Measurements from ENCODE around the gene MPV17L2.

MPV17L2 gene

GRCh38 chr19:18214779-18215433 is 21.9 kb downstream of the MPV17L2 start:
- no peak for DNase-seq (ENCODE audit: low read depth in 2 of 2, low spot score in 1 of 2)

DNA sequence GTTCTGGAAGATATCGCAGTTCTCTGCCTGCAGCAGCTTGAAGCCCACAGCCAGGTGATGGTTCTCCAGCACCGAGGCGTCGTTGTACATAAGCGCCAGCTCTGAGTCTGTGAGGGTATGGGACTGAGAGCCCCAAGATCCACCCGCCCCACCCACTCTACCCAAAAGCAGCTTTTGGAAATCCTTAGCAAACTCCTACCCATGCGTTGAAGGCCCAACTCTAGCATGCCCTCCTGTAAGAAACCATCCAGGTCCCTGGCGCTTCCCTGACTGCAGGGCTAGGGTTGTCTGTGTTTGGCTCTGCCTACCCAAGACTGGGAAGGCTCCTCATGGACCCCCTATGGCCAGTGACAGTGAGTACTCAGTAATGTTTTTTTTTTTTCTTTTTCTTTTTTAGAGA is 23.8 kb downstream of the MPV17L2 start:
- no peak for DNase-seq (ENCODE audit: low read depth in 2 of 2, low spot score in 1 of 2)

GRCh38 chr19:18218159-18218558 is 25.1 kb downstream of the MPV17L2 start:
- DNase-seq (ENCODE audit: low read depth in 2 of 2, low spot score in 1 of 2): no peak

GRCh38 chr19:18218600-18218999 is 25.6 kb downstream of the MPV17L2 start:
- DNase-seq (ENCODE audit: low read depth in 2 of 2, low spot score in 1 of 2): no peak

GRCh38 chr19:18219911-18220631 is 27.1 kb downstream of the MPV17L2 start:
- DNase-seq (ENCODE audit: low read depth in 2 of 2, low spot score in 1 of 2): no peak

DNA sequence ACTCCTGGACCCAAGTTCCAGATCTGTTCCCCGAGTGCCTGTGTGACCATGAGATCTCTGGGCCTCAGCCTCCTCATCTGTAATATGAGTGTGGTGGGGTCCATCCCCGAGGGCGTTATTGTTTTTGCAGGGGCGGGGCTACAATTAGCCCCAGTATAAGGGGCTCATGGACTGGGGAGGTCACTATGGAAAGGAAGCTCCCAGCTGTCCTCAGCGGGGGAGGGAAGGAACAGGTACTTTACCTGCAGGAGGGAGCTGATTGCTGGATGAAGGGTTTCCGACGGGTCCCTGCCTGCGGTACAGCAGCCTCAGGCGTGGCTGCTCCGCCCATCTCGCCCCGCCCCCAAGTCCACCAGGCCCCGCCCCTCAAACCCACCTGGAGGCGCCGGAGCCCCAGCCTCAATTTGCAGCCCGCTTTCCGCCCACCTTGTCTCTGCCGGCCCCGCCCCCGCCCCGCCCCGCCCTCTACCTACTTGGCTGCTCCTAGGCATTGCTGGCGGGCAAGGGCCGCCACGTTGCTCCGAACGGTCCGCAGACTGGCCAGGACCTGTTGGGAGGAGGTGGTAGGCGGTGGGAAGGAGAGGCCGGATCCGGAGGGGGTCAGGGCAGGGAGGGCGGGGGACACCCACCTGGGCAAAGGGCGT is 27.7 kb downstream of the MPV17L2 start:
- DNase-seq (ENCODE audit: low read depth in 2 of 2, low spot score in 1 of 2): no peak

- DNase-seq (ENCODE audit: low read depth in 2 of 2, low spot score in 1 of 2): no peak
These were observed 29.1 kb downstream of the MPV17L2 start for GRCh38 chr19:18221815-18222725.

DNA sequence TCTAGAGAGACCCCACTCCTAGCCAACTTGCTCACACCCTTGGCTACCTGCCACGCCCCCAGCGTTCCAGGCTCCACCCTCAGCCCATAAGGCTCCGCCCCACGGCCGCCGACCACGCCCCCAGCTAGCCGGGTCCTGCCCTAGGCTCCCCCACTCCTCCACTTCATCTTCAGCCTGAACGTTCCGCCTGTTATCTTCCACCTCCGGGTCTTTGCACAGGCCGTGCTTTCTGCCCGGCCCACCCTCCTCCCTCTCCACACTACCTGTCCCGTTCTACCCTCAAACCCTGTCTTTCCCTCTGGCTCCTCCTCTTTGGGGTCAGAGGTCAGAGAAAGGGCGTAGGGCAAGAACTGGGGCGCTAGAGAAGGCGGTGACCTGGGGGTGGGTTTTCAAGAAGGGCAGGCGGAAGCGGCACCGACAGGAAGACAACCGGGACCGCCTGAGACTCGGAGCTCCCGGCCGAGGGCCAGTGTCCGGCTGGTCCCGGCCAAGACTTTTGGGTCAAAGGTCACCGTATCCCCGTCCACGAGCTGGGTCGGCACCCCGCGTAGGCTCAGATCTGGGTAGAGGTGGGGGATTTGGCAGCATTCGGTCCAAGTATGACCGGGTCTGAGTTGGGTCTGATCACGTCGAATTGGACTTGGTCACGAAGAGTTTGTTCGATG is 31.0 kb downstream of the MPV17L2 start:
- no peak for DNase-seq (ENCODE audit: low read depth in 2 of 2, low spot score in 1 of 2)

DNA sequence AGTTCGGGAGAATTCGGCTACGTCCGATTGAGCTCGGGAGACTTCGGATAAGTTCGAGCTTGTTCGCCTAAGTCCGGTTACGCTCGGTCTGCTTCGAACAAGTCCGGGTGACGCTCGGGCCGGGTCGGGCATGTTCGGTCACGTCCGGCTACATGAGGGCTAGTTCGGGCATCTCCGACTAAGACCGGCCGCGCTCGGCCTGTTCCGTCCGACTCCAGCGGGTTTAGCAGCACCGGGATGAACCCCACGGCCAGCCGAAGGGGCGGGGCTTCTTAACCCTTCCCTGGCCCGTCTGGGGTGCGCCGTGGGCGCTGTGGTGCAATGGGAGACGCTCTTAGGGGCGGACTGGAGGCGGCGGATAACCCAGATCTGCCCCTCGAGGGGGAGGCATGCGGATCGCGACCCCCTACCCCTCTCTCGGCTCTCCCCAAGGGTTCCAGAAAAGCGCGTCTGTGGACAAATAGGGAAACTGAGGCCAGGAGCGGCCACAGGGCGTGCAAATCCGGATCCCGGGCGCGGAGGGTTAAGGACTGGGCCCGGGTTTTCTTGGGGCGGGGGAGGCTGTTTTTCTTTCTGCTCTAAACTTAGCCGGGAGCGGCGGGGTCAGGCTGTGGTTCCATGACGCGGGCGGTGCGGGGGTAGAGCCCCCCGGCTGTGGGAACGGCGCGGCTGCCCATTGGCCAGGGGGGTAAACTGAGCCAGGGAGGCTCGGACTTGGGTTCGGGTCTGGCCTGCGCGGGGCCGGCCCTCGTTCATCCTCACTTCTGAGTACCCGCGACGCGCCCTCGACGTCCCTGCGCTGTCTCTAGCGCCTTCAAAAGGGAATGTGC is 31.7 kb downstream of the MPV17L2 start:
- peak; percentile 32 to 60 for DNase-seq (ENCODE audit: low read depth in 2 of 2, low spot score in 1 of 2)

- DNase-seq (ENCODE audit: low read depth in 2 of 2, low spot score in 1 of 2): no peak
These were observed 32.3 kb downstream of the MPV17L2 start for GRCh38 chr19:18225355-18225701.

GRCh38 chr19:18225702-18226468 is 32.9 kb downstream of the MPV17L2 start, which contains the start of gene PDE4C:
PDE4C (minus strand) TSS chr19:18226438; CDS start chr19:18226415, 23 bp downstream.
- DNase-seq (ENCODE audit: low read depth in 2 of 2, low spot score in 1 of 2): no peak

DNA sequence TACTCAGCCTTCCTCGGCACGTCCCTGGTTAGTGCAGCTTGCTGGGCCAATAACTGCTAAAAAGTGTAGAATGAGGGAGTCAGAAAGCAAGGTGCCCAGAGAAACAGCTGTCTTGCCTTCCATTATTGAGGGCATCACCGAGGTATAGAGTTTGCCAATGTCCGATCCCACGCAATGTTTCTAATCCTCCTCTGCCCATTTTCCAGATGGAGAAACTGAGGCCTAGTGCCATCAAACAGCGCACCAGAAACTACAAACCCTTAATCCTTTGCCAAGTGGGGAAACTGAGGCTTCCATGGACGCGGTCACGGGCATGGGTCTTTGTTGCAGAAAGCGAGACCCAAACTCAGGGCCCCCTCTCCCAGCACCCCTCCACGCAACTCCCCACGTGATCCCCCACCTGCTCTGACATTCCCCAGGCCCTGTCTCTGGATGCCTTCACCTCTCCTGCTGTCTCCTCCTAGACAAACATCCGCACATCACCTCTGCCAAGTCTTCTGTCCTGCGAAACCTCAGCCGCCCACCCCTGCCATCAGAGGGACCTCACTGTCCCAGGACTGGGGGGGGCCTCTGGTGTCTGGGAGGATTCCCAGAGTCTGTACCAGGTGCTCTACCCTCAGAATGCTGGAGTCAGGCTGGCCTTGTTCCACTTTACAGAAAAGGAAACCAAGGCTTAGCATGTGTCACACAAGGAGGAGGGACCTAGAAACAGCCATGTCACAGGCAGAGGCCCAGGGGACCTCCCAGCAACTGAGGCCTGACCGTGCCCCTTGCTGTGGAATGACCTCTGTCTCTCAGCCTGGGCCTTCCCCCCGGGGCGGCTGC is 34.1 kb downstream of the MPV17L2 start:
- no peak for DNase-seq (ENCODE audit: low read depth in 2 of 2, low spot score in 1 of 2)

DNA sequence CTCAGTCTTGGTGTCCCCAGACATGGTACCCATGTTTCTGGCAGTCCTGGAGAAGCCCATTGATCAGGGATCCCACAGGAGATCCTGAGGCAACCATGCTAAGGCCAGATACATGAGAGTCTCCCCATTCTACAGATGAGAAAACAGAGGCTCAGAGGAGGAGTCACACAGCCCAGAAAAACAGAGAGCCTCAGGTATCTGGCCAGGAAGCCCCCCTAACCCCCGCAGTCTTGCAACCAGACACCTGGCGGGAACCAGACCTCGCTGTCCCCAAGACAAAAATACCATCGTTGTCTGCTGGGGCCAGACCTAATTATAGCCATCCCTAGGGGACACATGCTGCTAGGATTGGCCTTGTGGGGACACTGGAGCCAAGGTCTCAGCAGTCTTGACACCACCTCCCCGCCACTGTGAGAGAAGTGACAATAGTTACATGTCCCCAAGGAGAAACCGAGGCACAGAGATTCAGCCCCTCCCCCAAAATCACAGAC is 34.8 kb downstream of the MPV17L2 start:
- no peak for DNase-seq (ENCODE audit: low read depth in 2 of 2, low spot score in 1 of 2)

DNA sequence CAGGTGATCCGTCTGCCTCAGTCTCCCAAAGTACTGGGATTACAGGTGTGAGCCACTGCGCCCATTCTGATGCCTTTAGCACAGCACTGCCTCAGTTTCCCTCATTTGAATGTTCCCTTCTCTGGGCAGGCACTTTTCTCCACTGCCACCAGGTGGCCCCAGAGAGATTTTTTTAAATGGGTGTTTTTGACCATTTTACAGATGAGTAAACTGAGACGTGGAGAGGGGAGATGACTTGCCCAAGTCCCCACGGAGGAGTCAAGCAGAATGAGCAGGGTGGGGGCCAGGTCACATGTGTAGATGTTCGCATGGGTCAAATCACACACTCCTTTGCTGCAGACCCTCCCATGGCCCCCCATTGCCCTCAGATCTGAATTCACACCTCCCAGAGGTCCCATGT is 36.5 kb downstream of the MPV17L2 start:
- DNase-seq (ENCODE audit: low read depth in 2 of 2, low spot score in 1 of 2): no peak

DNA sequence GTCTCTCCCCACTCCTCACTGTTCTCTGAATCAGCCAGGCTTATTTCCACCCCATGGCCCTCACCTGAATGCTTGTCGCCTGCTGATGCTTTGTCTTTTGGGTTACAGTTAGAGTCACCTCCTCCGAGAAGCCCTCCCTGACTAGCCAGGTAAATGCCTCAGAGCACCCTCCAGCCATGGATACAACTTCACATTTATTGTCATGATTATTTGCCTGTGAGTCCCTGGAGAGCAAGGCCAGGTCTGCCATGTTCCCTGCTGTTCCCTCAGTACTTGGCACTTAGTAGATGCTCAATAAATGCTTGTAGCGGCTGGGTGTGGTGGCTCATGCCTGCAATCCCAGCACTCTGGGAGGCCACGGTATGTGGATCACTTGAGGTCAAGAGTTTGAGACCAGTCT is 36.9 kb downstream of the MPV17L2 start:
- DNase-seq (ENCODE audit: low read depth in 2 of 2, low spot score in 1 of 2): no peak

GRCh38 chr19:18230941-18231734 is 38.1 kb downstream of the MPV17L2 start:
- no peak for DNase-seq (ENCODE audit: low read depth in 2 of 2, low spot score in 1 of 2)

DNA sequence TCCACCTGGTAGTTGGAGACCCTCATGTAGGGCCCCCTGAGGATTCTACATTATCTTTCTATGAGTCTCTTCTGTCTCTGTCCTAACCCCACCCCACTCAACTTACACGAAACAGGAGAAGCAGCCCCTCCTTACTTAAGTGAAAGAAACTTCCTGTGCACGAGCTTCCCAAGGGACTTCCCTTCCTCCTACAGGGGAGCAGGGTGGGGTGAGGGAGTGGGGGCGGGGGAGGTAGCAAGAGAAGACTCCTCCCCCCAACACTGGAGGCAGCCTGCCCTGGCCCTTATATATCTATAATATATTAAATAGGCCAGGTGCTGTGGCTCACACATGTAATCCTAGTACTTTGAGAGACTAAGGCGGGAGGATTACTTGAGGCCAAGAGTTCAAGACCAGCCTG is 38.8 kb downstream of the MPV17L2 start:
- no peak for DNase-seq (ENCODE audit: low read depth in 2 of 2, low spot score in 1 of 2)

Measured in stimulated activated CD8-positive, alpha-beta memory T cell treated with anti-CD3 and anti-CD28 coated beads, Interleukin-4, amount 100 ng/mL, for 1 hour (primary cell).